GM12892 (cell line): ENCODE data around the gene RELL2.

Source experiments
- POLR2A ChIP-seq: IDR thresholded peaks from 2 replicates; pipeline ENCODE4 v1.6.1; 2011; ENCODE audit warnings: low read depth, low read length, control low read depth
- TAF1 ChIP-seq: IDR thresholded peaks from 2 replicates; pipeline ENCODE4 v1.6.1; 2011; ENCODE audit warnings: low read depth, mild to moderate bottlenecking, control low read depth, low read length, borderline replicate concordance

GRCh38 chr5:141649972-141650371 is 13.2 kb downstream of the RELL2 start:
- TF ChIP-seq POLR2A (no peak), TAF1 (no peak)
